Suppressor macrophage (primary cell): ENCODE measurements around the gene KIAA1549.
"Not testable (repeated sequence)": the region's sequence is repeated elsewhere in the genome, so short reads cannot be mapped to it uniquely, and the experiment has no call there.

Experiments
- DNase-seq, 4 experiments: peaks; one replicate each; pipeline ENCODE4 v3.0.0-alpha.2; 2020 to 2022

KIAA1549 gene

DNA sequence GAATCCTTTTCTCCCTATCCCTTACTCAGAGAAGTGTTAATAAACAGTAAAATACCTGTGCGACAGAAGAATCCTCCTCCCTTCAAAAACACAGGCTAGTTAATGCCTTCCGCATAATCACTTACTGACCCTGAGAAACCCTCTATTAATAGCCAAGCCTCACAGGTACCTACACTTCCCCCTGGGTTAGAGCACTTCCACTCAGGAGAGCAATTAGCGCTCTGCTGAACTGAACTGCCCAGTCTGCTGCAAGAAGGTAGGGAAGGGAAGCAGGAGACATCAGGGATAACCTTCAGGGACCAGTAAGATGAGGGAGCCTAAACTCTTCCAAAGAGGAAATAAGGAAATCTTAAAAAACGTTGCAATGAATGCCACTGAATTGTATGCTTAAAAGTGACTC, 39.6 kb downstream of the KIAA1549 start:
- no peak for DNase-seq

DNA sequence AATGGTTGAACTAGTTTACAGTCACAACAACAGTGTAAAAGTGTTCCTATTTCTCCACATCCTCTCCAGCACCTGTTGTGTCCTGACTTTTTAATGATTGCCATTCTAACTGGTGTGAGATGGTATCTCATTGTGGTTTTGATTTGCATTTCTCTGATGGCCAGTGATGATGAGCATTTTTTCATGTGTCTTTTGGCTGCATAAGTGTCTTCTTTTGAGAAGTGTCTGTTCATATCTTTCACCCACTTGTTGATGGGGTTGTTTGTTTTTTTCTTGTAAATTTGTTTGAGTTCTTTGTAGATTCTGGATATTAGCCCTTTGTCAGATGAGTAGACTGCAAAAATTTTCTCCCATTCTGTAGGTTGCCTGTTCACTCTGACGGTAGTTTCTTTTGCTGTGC, 40.6 kb downstream of the KIAA1549 start:
- not testable (repeated sequence) for DNase-seq

DNA sequence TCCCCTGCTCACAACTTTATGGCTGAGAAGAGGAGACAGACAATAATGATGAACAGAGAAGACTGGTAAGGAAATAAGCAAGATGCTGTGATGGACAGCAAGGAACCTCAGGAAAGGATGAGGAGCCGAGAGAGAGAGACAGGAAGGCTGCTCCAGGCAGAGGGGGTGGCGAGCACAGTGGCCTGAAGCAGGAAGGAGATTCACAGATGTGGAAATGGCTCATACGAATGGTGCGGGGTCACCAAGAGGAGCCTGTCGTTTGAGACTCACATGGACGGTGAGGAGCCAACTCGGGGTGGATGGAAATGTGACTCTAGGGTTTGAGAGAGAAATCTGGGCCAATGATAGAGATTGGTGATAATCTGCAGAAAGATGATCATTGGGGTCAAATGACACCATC, 43.7 kb downstream of the KIAA1549 start:
- DNase-seq: no peak

DNA sequence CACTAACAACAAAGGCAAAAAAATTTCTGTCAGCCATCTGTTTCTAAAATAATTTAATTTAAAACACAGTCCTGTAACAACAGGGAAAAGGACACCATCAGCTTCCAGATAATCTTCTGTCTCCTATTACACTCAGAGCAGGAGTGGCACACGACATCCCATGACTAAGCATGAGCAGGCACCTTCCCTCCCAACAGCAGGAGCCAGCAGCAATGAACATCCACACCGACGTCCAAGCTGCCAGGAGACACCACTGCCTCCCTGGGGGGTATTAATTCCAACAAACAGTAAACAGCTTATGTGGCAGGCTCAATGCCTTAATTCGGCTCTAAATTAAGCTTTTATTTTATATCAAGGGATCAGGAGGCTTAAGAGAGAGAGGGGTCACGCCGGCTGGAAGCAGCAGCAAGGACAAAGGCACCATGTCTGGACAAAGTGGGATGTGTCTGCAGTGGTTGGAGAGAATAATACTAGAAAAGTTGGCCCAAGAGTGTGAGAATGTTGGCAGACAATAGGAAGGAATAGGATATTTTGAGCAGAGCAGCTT, 45.7 kb downstream of the KIAA1549 start:
- DNase-seq: no peak

DNA sequence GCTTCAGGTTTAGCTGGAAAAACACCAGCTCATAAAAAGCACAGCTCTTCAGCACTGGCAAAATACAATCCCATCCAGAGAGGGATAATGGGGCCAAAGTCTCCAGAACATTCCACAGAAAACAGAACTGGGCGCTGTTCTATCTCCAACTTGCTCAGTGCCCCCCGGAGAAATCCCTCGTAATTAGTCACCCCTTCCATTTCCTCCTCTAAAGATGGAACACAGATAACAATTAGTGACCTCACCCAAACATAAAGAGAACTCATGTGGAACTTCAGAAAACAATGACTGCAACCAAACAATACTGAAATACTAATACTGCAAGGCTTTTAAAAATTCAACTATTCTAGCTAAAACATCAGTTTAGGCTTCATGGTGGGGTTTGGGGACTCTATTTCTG, 46.3 kb downstream of the KIAA1549 start:
- no peak for DNase-seq

DNA sequence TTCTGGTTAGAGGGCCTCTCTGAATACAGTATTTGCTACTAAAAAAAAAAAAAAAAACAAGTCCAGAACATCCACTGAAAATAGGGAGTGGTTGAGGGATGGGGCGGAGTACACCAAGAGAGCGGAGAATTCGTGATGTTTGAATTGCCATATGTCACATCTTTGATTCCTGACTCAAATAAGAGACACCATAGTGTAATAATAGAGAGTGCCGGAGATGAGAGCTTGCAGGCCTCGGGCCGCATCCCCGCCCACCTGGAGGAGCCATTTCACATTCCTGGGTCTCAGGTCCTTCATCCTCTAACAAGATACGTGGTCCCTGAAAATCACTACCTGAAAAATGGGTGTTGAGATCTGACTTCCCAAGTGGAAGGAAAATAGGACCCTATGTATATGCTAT, 46.8 kb downstream of the KIAA1549 start:
- DNase-seq: no peak

DNA sequence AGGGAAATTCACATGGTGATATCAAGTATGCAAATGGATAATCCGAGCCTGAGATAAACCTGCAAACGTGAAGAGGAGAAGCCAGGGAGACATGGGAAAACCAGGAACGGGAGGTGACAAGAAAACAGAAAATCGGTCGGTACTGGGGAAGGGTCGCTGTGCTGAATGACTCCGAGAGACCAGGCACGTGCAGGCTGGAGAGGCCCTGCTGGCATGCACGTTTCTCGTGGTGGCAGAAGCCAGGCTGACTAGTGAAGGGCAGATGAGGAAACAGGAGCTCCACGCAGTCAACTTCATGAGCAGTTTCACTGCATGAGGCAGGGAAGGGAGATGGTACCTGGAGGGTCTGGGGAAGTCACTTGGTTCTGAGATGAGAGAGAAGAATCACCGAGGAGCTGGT, 48.3 kb downstream of the KIAA1549 start:
- no peak for DNase-seq

DNA sequence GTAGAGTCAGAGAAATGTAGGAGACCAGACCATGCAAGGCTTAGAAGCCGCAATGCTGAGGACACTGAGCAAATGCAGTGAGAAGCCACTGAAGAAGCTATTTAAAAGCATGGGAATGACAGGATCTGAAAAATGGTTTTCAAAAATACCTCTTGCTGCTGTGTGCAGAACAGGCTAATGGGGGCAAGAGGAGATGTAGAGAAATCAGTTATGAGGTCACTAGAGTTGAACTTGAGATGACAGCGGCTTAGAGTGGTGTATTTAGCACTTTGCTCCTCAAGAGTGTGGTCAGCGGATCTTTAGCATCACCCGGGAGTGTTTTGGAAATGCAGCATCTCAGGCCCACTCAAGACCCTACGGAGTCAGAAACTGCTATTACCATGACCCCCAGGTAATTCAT, 48.8 kb downstream of the KIAA1549 start:
- no peak for DNase-seq

DNA sequence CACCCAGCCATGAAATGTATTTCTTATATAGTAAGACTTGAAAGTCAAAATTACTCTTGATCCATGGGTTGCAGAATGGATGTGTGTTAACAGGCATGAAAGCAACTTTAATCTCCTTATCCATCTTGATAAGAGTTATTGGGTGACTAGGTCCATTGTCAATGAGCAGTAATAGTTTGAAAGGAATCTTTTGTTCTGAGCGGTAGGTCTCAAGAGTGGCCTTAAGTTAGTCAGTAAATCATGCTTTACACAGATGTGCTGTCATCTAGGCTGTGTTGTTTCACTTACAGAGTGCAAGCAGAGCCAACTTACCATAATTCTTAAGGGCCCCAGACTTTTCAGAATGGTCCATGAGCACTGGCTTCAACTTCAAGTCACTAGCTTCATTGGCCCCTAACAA, 51.2 kb downstream of the KIAA1549 start:
- no peak for DNase-seq

DNA sequence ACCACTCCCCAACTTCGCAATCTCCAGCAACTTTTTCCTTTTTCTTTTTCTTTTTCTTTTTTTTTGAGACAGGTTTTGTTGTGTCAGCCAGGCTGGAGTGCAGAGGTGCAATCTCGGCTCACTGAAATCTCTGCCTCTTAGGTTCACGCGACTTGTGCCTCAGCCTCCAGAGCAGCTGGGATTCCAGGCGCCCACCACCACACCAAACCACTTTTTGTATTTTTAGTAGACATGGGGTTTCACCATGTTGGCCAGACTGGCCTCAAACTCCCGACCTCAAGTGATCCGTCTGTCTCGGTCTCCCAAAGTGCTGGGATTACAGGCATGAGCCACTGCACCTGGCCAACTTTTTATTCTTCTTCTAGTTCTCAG, 55.0 kb downstream of the KIAA1549 start:
- DNase-seq: no peak

DNA sequence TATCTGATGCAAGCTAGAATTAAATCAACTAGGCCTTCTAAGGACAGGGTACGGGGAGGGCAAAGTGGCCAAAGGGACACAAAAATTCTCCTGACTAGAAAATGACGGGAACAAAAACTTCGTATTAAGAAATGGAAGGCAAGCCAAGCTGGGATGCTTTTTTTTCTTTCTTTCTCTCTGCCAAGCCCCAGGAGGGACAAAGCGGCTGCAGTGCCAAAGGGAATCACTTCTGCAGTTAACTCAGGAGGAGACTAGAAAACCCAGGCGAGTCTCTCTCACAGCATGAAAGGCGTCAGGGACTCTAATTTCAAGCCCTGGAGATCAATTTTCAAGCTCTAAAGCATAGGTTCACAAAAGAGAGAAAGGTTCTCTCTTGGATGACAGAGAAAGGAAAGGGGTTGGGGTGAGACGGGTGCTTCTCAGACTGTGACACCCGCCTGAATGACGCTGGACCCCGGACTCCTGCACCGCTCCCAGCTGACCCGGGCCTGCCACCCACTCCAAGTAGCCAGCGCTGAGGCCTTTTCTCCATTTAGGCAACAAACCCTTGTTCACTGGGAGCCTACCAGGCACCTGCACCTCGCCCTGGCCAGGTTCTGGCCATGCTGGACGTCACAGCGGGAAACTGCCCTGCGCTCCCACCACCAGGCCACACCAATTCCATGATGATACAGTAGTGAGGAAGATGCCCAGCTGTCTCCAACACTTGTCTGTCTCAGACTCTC, 56.5 kb downstream of the KIAA1549 start:
- DNase-seq: no peak

DNA sequence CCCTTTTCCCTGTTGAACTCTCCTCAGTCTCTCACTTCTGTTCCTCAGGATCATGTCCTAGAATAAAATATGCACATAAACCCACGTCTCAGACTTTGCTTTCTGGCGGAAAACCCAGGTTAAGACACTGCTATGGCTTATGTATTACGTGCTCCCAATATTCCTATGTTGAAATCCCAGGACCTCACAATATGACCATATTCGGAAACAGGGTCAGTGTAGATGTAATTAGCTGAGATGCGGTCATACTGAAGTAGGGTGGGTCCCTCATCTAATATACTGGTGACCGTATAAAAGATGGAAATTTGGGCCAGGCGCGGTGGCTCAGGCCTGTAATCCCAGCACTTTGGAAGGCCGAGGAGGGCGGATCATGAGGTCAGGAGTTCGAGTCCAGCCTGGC, 59.9 kb downstream of the KIAA1549 start:
- no peak for DNase-seq

DNA sequence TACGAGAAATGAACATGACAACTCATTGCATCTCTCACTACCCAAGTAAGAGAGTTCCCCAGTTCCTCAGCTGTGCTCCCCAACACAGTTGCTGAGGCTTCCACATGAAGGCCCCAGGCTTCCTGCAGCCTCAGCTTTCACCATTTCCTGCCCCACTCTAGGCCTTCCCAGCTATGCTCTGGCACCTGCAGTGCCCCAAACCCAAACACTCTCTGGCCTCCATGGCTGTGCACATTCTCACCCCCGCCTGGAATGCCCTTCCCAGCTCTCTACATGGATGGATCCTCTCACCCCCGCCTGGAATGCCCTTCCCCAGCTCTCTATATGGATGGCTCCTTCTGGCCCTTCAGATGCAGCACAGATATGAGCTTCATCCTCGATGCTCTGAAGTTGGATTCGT, 61.3 kb downstream of the KIAA1549 start:
- no peak for DNase-seq

DNA sequence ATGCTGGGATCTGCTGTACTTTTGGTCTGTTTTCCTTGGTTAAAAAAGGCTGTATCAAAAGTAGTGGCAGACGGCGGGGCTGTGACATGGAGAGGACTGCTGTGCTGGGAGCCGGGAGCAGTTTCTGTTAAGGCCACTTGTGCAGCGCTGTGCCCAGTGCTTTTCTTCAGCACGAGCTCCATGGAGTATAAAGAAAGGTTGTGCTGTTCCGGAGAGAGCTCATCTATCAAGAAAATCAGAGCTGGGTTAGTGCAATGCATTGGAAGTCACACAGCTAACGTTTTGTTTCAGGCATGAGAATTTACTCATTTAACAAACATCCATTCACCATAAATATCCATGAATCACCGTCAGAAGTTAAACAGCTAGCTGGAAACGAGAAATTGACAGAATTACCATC, 62.0 kb downstream of the KIAA1549 start:
- no peak for DNase-seq

DNA sequence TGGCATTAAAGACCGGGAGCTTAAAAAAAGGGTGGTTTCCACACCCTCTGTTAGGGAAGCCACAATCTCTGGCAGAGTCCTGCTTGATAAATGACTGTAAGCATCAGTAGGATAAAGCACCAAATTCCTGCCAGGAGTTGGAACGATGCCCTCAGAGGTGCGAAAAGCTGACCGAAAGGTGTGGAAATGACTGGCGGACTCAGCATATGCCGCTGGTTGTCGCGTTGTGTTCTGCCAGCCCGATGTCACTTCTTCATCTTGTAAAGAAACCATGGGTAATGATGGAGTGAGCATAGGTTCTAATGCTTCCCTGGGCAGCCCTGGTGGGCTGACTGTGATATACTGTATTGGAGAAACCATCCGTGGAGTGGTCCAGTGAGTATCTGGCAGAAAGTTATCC, 62.4 kb downstream of the KIAA1549 start:
- DNase-seq: no peak

DNA sequence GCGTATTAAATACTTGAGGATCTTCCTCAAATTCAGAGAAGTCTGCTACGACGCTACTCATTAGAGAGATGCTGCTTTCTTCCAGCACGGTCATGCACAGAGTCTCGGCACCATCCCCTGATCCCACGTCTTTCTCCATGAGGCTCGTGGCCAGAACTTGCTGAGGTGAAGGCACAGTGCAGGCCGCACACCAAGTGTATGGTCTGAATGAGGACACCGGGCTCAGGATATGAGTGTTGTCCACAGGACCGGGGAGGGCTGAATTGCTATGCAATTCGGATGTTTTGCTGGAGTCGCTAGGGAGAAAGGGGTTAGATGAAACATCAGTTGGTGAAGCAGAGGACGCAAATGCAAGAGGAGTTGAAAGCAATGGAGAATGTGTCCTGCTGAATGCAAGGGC, 63.0 kb downstream of the KIAA1549 start:
- no peak for DNase-seq

DNA sequence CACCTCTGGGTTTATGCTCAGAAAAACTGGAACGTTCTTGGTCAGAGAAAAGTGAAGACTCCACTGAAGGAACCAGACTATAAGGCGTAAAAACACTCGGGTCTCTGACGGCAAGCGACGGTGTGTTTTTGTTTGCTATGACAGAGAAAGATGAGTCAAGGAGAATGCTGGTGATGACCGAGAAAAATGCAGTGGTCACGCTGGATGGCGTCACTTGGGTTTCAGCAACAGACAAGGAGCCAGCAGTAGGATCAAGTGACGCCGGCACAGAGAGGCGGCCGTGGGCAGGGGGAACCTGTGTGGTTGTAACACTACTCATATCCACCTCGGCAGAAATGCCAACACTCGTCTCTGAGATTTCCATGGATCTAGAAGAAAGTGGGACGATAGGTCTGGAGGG, 63.4 kb downstream of the KIAA1549 start:
- no peak for DNase-seq

DNA sequence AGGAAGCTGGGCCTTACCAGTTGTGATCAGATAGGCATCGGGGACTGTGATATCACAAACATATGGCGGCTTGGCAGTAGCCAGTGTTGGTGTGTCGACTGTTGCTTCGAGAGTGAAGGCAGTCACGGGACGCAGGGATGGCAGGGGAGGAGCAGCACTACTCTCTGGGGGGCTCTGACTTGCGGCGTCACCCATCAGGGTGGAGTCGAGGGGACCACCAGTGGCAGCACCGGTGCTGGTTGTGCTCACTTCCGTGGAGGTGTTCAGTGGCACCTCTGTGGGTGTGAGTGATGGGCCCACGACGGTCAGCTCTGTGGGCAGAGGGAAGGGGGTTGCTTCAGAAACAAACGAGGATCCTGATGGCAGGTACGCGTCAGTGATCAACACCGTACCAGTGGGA, 64.5 kb downstream of the KIAA1549 start:
- no peak for DNase-seq

DNA sequence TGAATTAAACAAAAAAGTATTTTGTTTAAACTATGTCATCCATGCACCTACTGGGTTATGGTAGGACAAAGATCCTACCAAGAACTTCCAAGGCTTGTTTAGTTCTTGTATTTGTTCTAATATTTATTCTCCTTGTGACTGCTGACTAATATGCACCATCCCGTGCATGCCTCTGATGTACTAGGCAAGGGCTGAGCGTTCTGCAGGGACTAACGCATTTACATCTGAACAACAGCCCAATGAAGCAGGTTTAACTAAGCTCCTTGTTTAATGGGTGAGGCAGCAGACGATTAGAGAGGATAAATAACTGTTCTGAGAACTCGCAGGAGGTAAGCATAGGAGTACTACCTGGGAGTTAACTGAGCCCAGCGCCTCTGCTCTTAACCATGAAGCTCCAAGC, 64.9 kb downstream of the KIAA1549 start:
- no peak for DNase-seq

DNA sequence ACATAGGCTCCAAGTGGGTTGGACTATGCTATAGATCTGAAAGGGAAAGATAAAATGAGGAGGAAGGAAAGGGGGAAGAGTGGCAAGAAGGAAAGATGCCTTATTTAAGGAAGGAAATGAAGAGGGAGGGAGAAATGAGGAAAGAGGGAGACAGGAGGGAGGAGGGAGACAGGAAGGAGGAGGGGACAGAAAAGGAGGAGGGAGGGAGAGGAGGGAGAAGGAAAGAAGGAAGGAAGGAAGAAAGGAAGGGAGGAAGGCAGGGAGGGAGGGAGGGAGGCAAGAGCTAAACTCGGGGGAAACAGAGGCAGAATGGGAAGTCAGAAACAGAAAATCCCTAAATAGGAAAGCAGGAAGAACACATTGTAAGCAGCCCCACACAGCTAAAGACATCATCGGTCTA, 67.4 kb downstream of the KIAA1549 start:
- DNase-seq: no peak

DNA sequence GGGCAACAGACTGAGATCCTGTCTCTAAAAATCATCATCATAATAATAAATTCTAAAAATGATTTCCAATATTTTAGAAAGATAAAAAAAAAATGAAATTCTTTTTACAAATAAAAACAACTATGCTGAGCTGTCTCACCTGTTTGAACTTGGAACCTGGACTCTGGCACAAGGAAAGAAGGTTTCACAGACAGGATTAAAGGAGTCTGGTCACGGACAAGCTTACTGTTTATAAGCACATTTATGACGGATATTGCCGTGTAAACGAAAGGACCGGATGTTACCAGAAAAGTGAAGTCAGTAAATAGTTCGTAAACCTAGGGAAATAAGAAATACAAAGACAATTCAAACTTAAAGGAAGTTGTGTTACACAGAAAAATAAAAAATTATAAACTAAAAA, 70.2 kb downstream of the KIAA1549 start:
- no peak for DNase-seq

DNA sequence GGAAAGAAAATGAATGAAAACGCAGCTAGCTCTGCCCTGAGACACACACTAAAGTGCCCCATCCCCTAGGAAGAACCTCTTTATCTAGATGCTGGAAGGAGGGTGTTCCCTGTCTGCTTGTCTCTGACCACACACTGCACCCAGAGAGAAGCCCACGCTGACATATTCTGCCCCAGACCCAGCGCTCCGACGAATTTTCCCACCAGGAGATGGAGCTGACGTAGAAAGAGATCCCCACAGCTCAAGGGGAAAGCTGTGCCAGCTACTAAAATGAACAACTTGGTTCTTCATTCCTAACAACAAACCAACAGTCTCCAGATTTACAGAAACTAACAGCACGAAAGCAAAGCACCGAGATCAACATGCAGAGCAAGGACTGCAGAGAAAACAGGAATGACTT, 73.3 kb downstream of the KIAA1549 start:
- DNase-seq: no peak

DNA sequence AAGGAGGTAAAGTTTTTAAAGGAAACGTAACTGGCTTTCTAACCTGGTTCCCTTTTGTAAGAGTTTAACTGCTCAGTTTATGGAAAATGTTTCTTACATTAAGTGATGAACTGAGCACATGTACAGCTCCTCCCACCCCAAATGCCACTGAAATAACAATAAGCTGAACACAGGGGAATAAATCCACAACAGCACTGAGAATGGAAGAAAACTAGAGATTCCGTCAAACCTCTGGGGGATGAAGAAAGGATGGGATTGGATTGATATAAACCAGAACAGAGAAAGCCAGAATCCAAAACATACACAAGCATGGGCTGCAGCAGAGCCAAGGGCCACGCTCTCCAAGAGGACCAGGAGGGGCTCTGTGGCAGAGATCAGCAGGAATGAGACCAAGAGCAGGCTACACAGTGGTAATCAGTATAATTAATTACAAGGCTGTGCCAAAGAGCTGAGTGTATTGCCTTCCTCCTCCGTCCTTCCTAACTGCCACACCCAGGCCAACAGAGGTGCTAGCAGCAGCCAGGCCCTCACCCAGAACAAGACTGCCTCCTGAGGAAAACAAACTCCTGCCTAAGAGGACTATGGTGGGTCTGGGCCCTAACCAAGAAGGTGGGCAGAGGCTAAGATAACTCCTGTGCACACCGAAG, 73.9 kb downstream of the KIAA1549 start:
- no peak for DNase-seq

DNA sequence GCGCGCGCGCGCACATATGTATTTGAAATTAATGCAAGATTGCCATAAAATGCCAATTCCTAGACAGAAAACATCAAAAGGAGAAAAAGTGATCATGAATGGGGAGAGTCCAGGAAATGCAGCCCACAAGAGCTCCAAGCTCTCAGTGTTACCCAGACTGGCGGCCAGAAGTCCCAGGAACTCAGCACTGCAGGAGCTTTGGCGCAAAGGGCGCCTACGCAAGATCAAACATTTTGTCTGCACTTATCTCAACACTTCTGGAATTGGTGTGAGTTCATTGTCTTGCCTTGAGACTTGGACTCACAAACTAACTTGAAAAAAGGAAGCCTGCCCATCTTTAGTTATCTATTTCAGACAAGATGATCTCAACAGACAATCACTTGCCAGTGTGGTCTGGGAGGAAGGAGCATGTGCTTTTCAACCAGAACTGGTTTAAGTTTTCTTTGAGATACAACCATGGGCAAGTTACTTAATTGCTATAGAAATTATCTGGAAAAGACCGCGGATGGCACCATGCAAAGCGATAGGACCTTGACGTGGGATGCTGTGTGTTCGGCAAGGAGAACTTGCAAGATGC, 77.2 kb downstream of the KIAA1549 start:
- DNase-seq: no peak
